Neural progenitor cell (in vitro differentiated cells): ENCODE measurements around the gene INTS11. TPM values are rescaled to one million over a fixed set of nuclear protein-coding genes. Genes with fewer than 3 reads are reported as not detected.

ENCODE experiments used
- DNase-seq: peaks from one replicate; pipeline ENCODE4 v3.0.0-alpha.2; 2016; ENCODE audit warnings: low spot score
- H2AFZ ChIP-seq: fragments of 200-600 bp; sonication (generic); replicated peaks from 2 replicates; pipeline ENCODE4 v1.6.1; 2016; ENCODE audit warnings: antibody characterized with exemption
- H3F3A ChIP-seq: fragments of 200-600 bp; sonication (generic); 2 replicates; pipeline ENCODE4 v1.6.1; 2016; ENCODE audit warnings: antibody characterized with exemption, low read depth
- H3K27ac ChIP-seq: fragments of 200-600 bp; sonication (generic); 2 replicates; pipeline ENCODE4 v1.5.1; 2016; ENCODE audit warnings: mild to moderate bottlenecking
- H3K27me3 ChIP-seq: fragments of 200-600 bp; sonication (generic); 2 replicates; pipeline ENCODE4 v1.6.1; 2016; ENCODE audit warnings: mild to moderate bottlenecking, moderate library complexity
- H3K36me3 ChIP-seq: fragments of 200-600 bp; sonication (generic); 2 replicates; pipeline ENCODE4 v1.5.1; 2016
- H3K4me1 ChIP-seq: fragments of 200-600 bp; sonication (generic); 2 replicates; pipeline ENCODE4 v1.6.1; 2016; ENCODE audit warnings: mixed run types
- H3K4me2 ChIP-seq: fragments of 200-600 bp; sonication (generic); 2 replicates; pipeline ENCODE4 v1.6.1; 2016
- H3K4me3 ChIP-seq: fragments of 200-600 bp; sonication (generic); 2 replicates; pipeline ENCODE4 v1.5.1; 2016
- H3K79me2 ChIP-seq: fragments of 200-600 bp; sonication (generic); 2 replicates; pipeline ENCODE4 v1.6.1; 2016; ENCODE audit warnings: low read depth
- H3K9ac ChIP-seq: fragments of 200-600 bp; sonication (generic); 2 replicates; pipeline ENCODE4 v1.6.1; 2016
- H3K9me3 ChIP-seq: fragments of 200-600 bp; sonication (generic); 2 replicates; pipeline ENCODE4 v1.5.1; 2016; ENCODE audit warnings: low read depth
- H4K20me1 ChIP-seq: fragments of 200-600 bp; sonication (generic); 2 replicates; pipeline ENCODE4 v1.6.1; 2016; ENCODE audit warnings: low read depth
- H3K27ac Mint-ChIP-seq: 3 replicates; pipeline ENCODE4 v1.8.0; 2021; ENCODE audit warnings: mixed read lengths
- H3K27me3 Mint-ChIP-seq: 2 replicates; pipeline ENCODE4 v1.8.0; 2022; ENCODE audit warnings: low read depth, mild to moderate bottlenecking, inconsistent platforms, moderate library complexity, mixed read lengths; ENCODE audit not compliant: insufficient read depth
- H3K36me3 Mint-ChIP-seq: 3 replicates; pipeline ENCODE4 v1.8.0; 2021; ENCODE audit warnings: mixed read lengths
- H3K4me1 Mint-ChIP-seq: 3 replicates; pipeline ENCODE4 v1.8.0; 2021; ENCODE audit warnings: mixed read lengths
- H3K4me3 Mint-ChIP-seq: 3 replicates; pipeline ENCODE4 v1.8.0; 2021; ENCODE audit warnings: mild to moderate bottlenecking, moderate library complexity, mixed read lengths
- H3K9me3 Mint-ChIP-seq: 3 replicates; pipeline ENCODE4 v1.8.0; 2020; ENCODE audit warnings: mixed read lengths
- EZH2 ChIP-seq: fragments of 200-600 bp; sonication (generic); IDR thresholded peaks from 2 replicates; pipeline ENCODE4 v1.6.1; 2017; ENCODE audit warnings: antibody characterized with exemption, mild to moderate bottlenecking, moderate library complexity
- EZH2phosphoT487 ChIP-seq: fragments of 200-600 bp; sonication (generic); IDR thresholded peaks from 2 replicates; pipeline ENCODE4 v1.6.1; 2017; ENCODE audit warnings: antibody characterized with exemption
- total RNA-seq: library from RNA; depleted of rRNA; stranded (reverse); fragments of >200 nt; gene quantifications from 2 replicates; pipeline ENCODE4 v1.2.3, GENCODE V29; 2015; ENCODE audit warnings: low replicate concordance
- TF ChIP-seq, protein P1 (sequence below): fragments of 200-600 bp; sonication (generic); IDR thresholded peaks from 2 replicates; pipeline ENCODE4 v1.5.1; 2017; ENCODE audit warnings: antibody characterized with exemption, mild to moderate bottlenecking

INTS11 gene
- total RNA-seq, 1 donor from 2014 or later = 62.4 TPM

DNA sequence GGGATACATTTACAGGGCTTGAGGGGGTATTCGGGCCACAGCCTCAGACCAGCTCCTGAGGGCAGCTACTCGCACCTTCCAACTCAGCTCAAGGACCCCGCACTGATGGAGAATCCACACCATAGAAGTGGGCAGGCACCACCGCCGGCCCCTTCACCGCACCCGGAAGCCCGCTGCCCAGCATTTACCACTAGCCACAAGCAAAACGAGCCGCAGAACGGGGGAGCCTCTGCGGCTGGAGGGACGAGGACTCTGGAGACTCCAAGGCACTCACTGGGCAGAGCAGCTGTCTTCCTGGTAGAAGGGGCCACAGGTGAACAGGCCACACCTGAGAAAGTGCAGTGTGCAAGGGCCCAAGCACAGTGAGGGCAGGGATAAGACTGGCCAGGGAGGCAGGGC is 56.2 kb downstream of the INTS11 start:
- Histone ChIP-seq H3K4me3 (no peak overlapping the region), H3K4me1 (peaks cover 10% of the 10 kb centered on the region), H2AFZ (no peak overlapping the region), H3K27me3 (no peaks in the 10 kb centered on the region), H3F3A (no peaks in the 10 kb centered on the region), H4K20me1 (peaks cover 91% of the 10 kb centered on the region), H3K9me3 (no peaks in the 10 kb centered on the region), H3K79me2 (peaks cover 56% of the 10 kb centered on the region), H3K27ac (no peak overlapping the region), H3K9ac (no peak overlapping the region), H3K4me2 (no peak overlapping the region), H3K36me3 (no peaks in the 10 kb centered on the region)
- TF ChIP-seq EZH2 (no peak), EZH2phosphoT487 (no peak)
- TF ChIP-seq, protein P1, sequence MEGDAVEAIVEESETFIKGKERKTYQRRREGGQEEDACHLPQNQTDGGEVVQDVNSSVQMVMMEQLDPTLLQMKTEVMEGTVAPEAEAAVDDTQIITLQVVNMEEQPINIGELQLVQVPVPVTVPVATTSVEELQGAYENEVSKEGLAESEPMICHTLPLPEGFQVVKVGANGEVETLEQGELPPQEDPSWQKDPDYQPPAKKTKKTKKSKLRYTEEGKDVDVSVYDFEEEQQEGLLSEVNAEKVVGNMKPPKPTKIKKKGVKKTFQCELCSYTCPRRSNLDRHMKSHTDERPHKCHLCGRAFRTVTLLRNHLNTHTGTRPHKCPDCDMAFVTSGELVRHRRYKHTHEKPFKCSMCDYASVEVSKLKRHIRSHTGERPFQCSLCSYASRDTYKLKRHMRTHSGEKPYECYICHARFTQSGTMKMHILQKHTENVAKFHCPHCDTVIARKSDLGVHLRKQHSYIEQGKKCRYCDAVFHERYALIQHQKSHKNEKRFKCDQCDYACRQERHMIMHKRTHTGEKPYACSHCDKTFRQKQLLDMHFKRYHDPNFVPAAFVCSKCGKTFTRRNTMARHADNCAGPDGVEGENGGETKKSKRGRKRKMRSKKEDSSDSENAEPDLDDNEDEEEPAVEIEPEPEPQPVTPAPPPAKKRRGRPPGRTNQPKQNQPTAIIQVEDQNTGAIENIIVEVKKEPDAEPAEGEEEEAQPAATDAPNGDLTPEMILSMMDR = no peak
- Mint-ChIP-seq H3K36me3 (peaks cover 19% of the 10 kb centered on the region), H3K27me3 (peaks cover 2% of the 10 kb centered on the region), H3K4me1 (peaks cover 20% of the 10 kb centered on the region), H3K27ac (no peak overlapping the region), H3K4me3 (no peak overlapping the region), H3K9me3 (no peaks in the 10 kb centered on the region)
- DNase-seq = no peak

DNA sequence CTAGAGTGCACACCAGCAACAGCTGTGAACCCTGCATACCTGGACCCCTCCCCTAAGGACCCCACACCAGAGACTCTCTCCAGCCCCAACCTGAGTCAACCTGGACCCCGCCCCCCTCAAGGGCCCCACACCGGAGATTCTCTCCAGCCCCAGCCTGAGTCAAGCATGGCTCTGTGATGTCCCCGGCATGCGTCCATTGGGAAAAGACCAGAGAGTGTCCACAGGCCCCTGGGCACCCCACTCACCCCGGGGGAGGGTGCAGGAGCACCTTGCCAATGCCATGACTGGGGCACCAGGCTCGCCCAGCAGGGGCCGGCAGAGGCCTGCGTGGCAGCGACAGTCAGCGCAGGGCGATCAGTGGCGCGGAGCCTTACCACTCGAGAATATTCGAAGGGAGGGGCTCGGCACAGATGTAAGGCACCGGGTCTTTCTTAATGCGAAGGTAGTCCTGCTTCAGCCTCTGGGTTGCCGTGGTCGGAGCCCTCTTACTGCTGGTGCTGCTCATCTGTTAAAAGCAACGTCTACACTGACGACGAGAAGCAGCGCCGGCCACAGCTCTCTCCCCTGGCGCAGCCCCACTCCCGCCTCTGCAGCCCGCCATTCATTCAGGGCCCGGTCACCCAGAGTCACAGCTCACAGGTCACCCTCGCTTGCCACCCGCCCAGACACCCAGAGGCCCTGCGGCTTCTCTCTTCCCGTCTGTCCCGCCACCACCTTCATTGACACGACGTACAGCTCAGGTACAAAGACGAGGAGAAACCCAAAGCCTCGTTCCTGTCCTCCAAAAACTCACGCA is 56.8 kb downstream of the INTS11 start:
- DNase-seq = no peak
- Histone ChIP-seq H3K27me3 (no peaks in the 10 kb centered on the region), H3K4me3 (no peak overlapping the region), H3K36me3 (no peaks in the 10 kb centered on the region), H2AFZ (no peak overlapping the region), H3K9me3 (no peaks in the 10 kb centered on the region), H3K9ac (no peak overlapping the region), H4K20me1 (peaks cover 89% of the 10 kb centered on the region), H3F3A (no peaks in the 10 kb centered on the region), H3K79me2 (peaks cover 50% of the 10 kb centered on the region), H3K4me1 (peaks cover 8% of the 10 kb centered on the region), H3K4me2 (no peak overlapping the region), H3K27ac (no peak overlapping the region)
- peaks cover 18% of the 10 kb centered on the region for H3K4me1 Mint-ChIP-seq
- H3K27me3 Mint-ChIP-seq = peaks cover 2% of the 10 kb centered on the region
- H3K27ac Mint-ChIP-seq = no peak overlapping the region
- no peaks in the 10 kb centered on the region for H3K9me3 Mint-ChIP-seq
- TF ChIP-seq EZH2 = no peak
- TF ChIP-seq, protein P1 = no peak
- TF ChIP-seq EZH2phosphoT487 = no peak
- H3K36me3 Mint-ChIP-seq = peaks cover 21% of the 10 kb centered on the region
- peak overlapping the region; percentile 55 for H3K4me3 Mint-ChIP-seq

GRCh38 chr1:1264868-1265272 is 59.6 kb downstream of the INTS11 start:
- Histone ChIP-seq H4K20me1 (peaks cover 82% of the 10 kb centered on the region), H3K27me3 (no peaks in the 10 kb centered on the region), H3K9me3 (no peaks in the 10 kb centered on the region), H3K4me3 (no peak overlapping the region), H3K9ac (no peak overlapping the region), H2AFZ (no peak overlapping the region), H3K36me3 (no peaks in the 10 kb centered on the region), H3K27ac (no peak overlapping the region), H3K4me1 (no peaks in the 10 kb centered on the region), H3K79me2 (peaks cover 22% of the 10 kb centered on the region), H3K4me2 (no peak overlapping the region), H3F3A (no peaks in the 10 kb centered on the region)
- Mint-ChIP-seq H3K36me3 (peaks cover 26% of the 10 kb centered on the region), H3K4me3 (no peak overlapping the region), H3K9me3 (no peaks in the 10 kb centered on the region), H3K27ac (no peak overlapping the region), H3K4me1 (peaks cover 3% of the 10 kb centered on the region), H3K27me3 (peaks cover 3% of the 10 kb centered on the region)
- DNase-seq = peak; percentile 50
- no peak for TF ChIP-seq EZH2phosphoT487
- TF ChIP-seq, protein P1 = peak; percentile 45
